Esophagus squamous epithelium (tissue), 4 donors: ENCODE data around the gene SPATA31E1.

ENCODE experiments used
- POLR2A ChIP-seq, 4 donors: fragments of 450-650 bp; IDR thresholded peaks; one replicate each; pipeline ENCODE4 v1.6.1; 2017; ENCODE audit warnings: antibody characterized with exemption in 4 of 4, mild to moderate bottlenecking in 4 of 4, moderate library complexity in 3 of 4
- TF ChIP-seq, protein P1 (sequence below), 6 experiments: fragments of 450-650 bp in 4 of 6; fragments of 200-600 bp in 2 of 6; sonication (generic) in 2 of 6; IDR thresholded peaks; one replicate each; pipeline ENCODE4 v1.5.1; 2016 to 2019; ENCODE audit warnings: antibody characterized with exemption in 6 of 6, mild to moderate bottlenecking in 4 of 6, moderate library complexity in 4 of 6

DNA sequence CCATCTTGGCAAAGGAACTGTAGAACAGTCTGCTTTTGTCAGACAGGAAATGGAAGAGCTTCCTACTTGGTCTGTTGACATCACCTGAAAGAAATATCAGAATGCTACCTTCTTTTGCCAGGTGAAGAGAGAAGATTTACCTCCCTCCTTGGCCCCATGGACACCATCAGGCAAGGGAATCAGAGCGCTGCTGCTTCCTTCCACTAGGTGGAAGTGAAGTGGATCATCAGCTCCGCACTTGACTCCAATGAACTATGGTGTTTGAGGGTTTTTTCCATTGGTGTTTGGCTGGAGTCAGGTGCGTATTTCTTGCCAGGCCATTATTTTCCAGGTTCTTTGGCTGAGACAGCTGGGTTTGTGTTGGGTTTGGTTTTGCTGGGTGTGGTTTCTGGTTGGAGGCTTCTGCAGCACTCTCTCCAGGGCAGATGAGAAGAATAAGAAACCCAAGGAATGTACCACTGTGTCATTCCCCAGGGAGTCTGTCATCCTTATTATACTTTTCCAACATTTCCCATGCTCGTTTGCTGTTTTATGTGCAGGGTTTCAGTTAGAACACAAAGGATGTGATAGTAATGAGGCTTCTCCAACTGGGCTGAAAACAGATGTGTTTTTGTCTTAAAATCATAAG is 12.4 kb downstream of the SPATA31E1 start:
- TF ChIP-seq, protein P1, sequence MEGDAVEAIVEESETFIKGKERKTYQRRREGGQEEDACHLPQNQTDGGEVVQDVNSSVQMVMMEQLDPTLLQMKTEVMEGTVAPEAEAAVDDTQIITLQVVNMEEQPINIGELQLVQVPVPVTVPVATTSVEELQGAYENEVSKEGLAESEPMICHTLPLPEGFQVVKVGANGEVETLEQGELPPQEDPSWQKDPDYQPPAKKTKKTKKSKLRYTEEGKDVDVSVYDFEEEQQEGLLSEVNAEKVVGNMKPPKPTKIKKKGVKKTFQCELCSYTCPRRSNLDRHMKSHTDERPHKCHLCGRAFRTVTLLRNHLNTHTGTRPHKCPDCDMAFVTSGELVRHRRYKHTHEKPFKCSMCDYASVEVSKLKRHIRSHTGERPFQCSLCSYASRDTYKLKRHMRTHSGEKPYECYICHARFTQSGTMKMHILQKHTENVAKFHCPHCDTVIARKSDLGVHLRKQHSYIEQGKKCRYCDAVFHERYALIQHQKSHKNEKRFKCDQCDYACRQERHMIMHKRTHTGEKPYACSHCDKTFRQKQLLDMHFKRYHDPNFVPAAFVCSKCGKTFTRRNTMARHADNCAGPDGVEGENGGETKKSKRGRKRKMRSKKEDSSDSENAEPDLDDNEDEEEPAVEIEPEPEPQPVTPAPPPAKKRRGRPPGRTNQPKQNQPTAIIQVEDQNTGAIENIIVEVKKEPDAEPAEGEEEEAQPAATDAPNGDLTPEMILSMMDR (IDR thresholded peaks at IDR 0.05), result no peak
- no peak for TF ChIP-seq POLR2A (IDR thresholded peaks at IDR 0.05)
